ENCODE measurements around the gene PLXND1.
"Not testable (repeated sequence)": the region's sequence is repeated elsewhere in the genome, so short reads cannot be mapped to it uniquely, and the experiment has no call there.

PLXND1 gene

DNA sequence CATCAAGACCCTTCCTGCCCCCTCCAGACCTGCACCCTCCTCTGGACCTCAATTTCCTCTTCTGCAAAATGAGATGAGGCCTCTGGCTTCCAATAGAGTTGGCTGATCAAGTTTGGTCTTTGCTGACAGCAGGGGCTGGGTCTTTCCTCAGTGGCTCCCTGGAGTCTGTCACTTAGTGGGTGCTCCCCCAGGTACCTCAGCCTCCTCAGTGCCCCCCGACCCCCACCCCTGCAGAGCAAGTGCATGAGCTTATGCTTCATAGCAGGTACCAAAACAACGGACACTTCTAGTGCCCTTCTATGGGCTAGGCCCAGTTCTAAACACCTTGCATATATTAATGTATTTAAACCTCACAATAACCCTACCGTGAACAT, 6.9 kb upstream of the PLXND1 start:
- no peak for DNase-seq

- DNase-seq = no peak
Measured at GRCh38 chr3:129612534-129613366, 6.3 kb upstream of the PLXND1 start.

DNA sequence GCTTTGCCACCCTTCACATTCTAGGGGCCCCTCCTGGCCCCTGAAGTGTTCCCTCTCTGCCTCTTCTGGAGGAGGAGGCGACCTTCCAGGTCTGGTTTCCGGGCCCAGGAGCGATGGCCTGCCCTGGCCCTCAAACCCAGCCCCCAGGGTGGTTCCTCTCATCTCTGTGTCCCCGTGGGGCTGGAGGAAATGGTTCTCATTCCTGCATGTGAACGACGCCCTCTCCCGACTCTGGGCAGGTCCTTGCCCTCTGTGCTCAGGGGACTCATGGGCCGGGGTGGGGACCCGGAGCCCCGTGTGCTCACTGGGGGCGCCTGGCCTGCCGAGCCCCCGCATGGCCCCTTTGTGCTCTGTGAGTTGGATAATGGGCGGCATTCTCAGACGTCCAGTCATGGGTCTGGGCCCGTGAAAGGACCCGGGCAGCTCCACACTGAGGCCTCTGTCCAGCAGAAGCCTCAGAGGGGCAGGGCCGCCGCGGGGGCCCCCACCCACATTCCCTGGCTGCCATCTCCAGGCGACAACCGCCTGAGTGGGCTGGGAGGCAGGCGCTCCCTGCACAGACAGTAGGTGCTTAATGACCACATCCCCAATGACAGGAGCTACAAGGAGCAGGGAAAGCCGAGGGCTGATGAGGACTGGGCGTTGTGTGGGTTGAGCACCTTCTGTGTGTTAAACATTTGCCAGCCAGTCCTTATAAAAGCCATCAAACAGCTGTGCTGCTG, 5.5 kb upstream of the PLXND1 start:
- DNase-seq = no peak

GRCh38 chr3:129611446-129611800, 4.9 kb upstream of the PLXND1 start:
- DNase-seq = no peak

- DNase-seq = not testable (repeated sequence)
Measured at GRCh38 chr3:129610794-129611445, 4.4 kb upstream of the PLXND1 start.

DNA sequence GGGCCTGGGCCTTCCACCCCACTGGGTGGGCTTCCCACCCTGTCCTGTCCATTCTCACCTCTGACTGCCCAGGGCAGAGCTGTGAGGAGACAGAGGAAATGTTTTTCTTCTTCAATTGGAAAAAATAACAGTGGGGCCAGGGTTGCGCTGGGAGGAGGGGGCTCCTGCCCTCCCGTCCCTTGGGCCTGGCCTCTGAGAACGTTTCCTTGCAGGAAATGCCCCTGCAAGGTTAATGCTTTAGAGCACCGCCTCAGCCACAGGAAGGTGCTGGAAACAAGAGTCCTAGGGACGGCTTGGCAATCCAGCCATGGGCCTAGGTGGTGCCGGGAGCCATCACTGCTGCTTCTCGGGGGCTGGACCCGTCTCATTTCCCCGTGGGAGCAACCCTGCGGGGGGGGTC, 3.8 kb upstream of the PLXND1 start:
- no peak for DNase-seq

DNA sequence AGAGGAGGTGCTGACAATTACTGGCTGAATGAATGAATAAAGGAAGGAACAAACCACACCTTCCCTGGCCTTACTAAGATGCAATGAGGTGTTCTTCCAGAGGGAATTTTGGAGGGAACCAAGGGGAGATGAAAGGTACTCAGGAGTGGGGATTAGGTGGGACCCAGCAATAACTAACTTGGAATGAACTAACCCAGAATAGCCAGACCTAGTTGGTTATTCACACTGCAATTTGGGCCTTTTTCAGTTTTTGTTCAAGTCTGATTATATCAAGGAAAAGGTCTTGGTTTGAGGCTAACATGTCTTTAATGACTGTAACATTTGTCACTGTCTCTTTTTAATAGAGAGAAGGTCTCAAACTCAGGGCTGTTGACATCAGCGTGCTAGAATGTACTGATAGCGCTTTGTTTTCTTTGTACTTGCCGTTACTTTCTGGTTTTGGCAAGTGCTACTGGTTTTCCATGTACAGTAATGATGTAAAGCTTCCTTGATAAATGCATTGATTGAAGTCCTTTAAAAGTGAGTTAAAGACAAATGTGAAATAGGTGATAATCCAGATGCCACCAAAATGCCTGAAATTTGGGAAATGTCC, 3.2 kb upstream of the PLXND1 start:
- no peak for DNase-seq

- DNase-seq = no peak
Measured at GRCh38 chr3:129608936-129609590, 2.6 kb upstream of the PLXND1 start.

DNA sequence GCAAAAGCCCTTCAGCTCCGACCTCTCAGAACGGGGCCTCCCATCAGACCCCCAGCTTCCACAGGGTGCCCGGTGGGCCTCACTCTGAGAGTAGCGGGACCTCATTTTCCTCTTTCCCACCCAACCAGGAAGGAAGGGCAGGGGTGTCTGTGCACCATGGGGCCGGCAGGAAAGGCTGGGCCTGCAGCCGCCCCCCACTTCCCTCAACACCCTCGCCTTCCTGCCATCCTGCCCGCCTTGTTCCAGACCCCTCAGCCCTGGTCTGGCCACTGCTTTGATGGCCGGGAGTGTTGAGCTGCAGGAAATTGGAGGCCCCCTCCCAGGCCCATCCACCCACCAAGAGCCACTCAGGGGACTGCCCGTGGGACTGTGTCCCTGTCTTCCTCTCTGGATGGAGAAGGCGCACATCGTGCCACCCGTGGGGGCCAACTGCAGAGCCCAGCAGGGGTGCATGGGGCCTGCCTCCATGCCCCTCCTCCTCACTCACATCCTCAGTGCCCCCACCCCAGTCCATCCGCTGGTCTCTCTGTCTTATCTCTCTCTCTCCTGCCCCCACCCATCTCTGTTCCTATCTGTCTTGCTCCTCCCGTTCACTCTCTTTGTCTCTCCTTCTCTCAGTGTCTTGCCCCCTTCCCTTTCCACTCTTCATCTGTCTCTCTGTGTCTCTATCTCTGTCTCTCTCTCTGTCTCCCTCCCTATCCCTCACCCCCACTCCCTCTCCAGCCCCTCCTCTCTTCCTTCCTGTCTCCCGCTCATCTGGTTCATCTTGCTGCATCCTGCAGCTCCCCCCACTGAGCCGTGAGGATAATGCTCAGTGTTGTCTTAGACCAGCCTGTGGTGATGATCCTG, 1.8 kb upstream of the PLXND1 start:
- no peak for DNase-seq

DNA sequence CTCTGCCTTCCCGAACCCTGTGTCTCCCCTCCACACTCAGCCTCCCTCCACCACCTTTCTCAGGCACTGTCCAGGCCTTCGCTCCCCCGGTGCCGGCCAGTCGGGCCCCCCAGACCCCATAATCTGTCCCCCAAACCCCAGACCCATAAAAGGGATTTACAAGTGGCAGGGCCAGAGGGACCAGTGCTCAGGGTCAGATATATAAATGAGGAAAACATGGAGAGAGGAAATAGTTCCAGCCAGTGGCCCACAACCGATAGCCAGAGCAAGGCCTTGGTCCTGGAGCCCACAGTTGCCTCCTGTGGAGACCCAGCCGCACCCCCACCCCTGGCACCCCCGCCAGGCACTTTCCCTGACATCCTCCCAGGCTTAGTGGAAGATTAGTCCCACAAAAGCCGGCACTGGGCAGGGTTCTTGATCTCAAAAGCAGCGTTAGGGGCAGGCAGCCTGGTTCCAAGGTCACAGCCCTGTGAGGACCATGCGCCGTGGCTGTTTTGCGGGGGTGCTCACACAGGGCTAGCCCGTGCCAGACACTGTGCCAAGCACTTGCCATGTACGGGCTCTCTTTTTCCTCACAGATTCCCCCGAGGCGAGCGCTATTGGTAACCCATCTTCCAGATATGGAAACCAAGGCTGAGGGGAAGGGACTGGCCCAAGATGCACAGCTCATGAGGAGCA, 1.1 kb upstream of the PLXND1 start:
- no peak for DNase-seq

GRCh38 chr3:129605922-129606635, 397 bp downstream of the PLXND1 start:
- no peak for DNase-seq

DNA sequence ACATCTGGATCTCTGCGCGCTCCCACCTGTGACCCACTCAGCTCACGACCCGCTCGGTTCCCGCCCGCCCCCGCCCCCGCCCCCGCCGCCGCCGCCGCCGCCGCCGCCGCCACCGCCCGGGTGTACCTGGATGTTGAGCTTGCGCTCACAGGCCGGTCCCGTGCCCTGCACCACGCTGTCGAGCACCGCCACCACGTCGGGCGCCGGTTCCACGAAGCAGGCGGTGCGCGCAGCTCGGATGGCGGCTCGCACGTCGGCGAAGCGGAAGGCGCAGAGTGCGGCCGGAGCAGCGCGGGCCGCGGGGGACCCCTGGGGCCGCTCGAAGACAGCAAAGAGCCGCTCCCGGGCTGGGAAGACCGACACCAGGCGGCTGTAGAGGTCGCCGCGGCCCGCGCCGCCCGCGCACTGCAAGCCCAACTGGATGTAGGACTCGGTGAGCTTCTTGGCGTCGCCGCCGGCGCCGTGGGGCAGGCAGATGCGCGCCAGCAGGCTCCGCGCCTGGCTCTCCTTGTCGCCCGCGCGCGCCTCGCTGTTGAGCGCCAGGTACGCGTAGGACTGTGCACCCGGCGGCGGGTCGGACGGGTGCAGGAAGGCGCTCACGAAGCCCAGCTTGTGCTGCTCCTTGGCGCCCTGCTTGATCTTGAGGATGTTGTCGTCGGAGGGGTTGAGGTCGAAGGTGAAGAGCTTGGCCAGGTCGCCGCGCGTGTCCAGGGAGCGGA, 1.1 kb downstream of the PLXND1 start:
- no peak for DNase-seq

DNA sequence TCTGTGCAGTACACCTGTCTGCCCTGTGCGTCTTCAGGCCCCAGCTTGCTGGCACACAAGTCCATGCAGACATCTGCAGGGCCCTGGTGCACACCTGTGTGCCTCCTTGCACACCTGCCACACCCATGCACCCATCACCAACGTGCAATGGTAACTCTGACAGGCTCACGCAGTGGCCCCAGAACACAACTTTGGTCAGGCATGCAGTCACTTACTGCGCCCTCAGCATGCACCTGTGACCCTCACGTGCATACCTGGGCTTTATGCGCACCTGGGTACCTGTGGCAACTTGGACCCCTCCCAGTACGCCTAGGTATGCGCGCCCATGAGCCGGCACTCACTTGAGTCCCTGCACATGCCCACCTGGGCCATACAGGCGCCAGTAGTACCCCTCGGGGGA, 1.7 kb downstream of the PLXND1 start:
- DNase-seq = no peak

DNA sequence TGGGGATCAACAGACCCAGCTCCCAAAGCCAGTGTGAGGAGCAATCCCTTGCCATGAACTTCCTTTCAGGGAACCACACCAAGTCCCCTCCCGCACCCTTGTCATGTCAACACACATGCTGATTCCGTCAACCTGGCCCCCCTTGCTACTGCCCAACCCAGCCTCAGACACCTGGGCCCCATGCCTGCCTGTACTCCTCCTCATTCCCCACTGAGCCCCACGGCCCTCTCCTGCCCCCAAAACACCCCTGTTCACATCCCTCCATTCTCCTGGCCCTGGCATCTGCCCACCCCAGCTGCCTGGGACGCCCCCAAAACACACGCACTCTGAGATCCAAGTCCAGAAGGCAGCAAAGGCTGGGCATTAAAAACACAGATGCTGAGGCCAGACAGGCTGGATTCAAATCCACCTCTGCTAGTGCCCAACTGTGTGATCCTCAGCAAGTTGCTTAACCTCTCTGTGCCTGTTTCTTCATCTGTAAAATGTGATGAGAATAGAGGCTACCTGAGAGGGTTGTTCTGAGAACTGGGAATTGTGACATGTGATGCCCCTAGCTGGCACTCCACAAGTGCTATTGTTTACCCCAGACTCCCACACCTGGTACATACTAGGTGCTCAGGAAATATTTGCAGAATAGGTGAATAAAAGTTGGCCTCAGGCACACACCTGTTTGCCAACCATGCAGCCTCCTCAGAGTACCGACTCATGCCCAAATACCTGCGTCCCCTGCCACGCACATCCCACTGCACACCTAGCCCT, 2.3 kb downstream of the PLXND1 start:
- DNase-seq = no peak

DNA sequence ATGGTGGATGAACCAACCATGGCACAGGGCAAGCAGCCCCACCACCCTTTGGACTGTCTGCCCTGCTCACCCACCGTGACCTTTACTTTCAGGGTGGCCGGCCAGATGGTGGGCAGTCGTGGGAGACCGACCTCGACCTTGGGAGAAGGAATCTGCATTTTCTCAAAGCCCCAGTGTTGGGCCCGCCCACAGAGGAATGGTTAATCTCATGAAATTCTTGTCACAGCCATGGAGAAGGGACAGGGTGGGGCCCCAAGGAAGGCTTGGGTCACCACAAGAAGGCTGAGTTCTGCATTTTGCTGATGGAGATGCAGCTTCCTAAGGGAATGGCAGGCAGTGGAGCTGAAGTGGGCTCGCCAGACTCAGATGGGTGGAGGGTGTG, 2.9 kb downstream of the PLXND1 start:
- DNase-seq = no peak

DNA sequence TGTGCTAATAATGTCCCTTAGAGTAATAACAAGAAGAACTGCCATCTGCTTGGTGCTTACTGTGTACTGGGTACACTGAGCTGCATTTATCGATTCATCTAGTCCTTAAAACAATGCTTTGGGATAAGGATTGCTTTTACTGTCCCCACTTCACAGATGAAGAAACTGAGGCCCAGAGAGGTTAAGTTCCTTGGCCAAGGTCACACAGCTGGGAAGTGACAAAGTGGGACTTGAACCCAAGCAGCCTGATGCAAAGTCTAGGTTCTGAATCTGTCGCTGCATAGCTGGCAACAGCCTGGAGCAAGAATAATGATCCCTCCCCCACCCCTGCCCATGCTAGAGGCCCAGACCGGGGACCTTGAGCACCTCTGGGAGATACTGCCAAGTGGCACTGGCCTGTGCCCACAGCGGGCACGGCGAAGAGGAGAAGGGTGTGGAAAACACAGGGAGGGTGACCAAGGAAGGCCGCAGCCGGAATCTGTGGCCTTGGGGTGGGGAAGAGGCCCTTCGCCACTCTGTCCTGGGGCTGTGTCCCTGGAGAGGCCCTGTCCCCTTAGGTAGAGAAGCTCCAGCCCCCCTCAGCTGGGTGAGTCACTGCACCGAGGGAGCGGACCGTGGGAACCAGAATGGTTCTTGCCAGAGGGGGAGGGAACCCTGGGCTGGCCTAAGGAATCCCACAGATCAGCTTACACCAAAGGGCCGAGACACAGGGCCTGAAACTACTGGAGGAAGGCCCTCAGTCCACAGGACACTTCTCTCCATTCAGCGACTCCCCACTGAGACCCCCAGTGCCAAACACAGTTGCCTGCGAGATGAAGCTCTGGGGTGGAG, 3.5 kb downstream of the PLXND1 start:
- DNase-seq = no peak

DNA sequence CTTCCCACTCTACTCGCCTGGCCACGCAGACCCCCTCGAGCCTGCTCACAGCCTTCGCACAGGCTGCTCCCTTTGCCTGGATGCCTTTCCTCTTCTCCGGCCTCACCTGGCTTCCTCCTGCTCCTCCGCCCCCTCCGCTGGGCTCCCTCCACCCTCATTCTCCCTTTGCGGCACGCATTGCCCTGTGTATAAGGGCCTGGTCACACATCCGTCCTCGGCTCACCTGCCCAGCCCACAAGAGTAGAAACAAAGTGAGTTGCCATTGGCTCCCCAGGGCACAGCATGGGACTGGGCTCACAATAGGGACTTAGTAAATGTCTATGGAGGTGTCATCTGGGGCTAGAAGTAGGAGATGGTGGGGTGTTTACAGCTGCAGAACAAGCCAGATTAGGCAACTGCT, 4.2 kb downstream of the PLXND1 start:
- no peak for DNase-seq

- no peak for DNase-seq
Measured at GRCh38 chr3:129601713-129602112, 4.8 kb downstream of the PLXND1 start.

GRCh38 chr3:129600348-129600747, 6.1 kb downstream of the PLXND1 start:
- DNase-seq = no peak

All from NCI-H2107 (cell line).